ENCODE results near the gene AHI1. TPM values are rescaled to one million over a fixed set of nuclear protein-coding genes. Genes with fewer than 3 reads are reported as not detected.

Gene AHI1
- polyA plus RNA-seq, 1 donor (not counting 4 experiments of a cell fraction or from before 2014, with no cell fraction given): 7.0 TPM

DNA sequence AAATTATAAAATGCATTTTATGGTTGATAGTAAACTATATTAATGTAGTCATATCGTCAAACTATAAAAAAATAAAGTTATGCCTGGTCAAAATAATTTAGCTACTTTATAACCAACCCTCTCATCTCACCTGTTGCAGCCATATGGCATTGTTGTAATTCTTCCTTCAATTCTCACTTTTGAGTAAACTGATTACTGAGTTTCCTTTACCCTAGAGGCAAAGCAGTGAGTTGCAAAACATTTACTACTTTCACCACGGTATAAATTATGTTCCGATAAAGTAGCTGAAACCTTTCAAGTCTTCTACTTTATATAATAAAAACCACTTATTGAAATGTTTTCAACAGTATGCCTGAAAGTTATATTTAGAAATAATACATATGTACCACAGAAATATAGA, 113.8 kb downstream of the AHI1 start:
- Histone ChIP-seq H3K4me3 (ENCODE audit: control insufficient read depth in 2 of 3, extremely low read depth in 1 of 3, insufficient read depth in 2 of 3, low read depth in 1 of 3, low read length in 3 of 3) (no peak overlapping the region), H3K9me3 (ENCODE audit: control insufficient read depth, low read depth, low read length) (no peaks in the 10 kb centered on the region), H3K27me3 (ENCODE audit: control insufficient read depth, extremely low read depth, insufficient read depth, low read length) (no peaks in the 10 kb centered on the region), H3K9me1 (ENCODE audit: control insufficient read depth, extremely low read depth, insufficient read depth, low read length) (no peaks in the 10 kb centered on the region), H3K4me2 (ENCODE audit: control insufficient read depth, extremely low read depth, insufficient read depth, low read depth, low read length) (no peak overlapping the region), H3K9ac (ENCODE audit: control insufficient read depth, extremely low read depth, insufficient read depth, low read length) (no peak overlapping the region), H3K4me1 (ENCODE audit: control insufficient read depth, extremely low read depth, insufficient read depth, low read length) (no peaks in the 10 kb centered on the region), H3K27ac (ENCODE audit: control insufficient read depth, insufficient read depth, low read length) (no peak overlapping the region), H3K79me2 (ENCODE audit: control insufficient read depth, insufficient read depth, low read length) (no peaks in the 10 kb centered on the region), H3K36me3 (ENCODE audit: control insufficient read depth in 2 of 2, extremely low read depth in 1 of 2, insufficient read depth in 2 of 2, low read length in 2 of 2) (no peaks in the 10 kb centered on the region), H2AFZ (ENCODE audit: control insufficient read depth, low read length) (no peak overlapping the region), H4K20me1 (ENCODE audit: control insufficient read depth, extremely low read depth, insufficient read depth, low read length) (no peaks in the 10 kb centered on the region)
- no peak for DNase-seq (ENCODE audit: low read depth, low spot score)
- dilution Hi-C loops (cut with MboI; ENCODE audit: extremely low pct_ligation_motif_present, low sequenced_read_pairs): no loop called here
- FAIRE-seq: no peak
- no peak for TF ChIP-seq CTCF (optimal IDR thresholded peaks at IDR 0.05 in 1 of 3, IDR thresholded peaks at IDR 0.05 in 1 of 3, conservative IDR thresholded peaks at IDR 0.05 in 1 of 3; ENCODE audit: extremely low read depth in 1 of 3, insufficient read depth in 2 of 3, low read length in 3 of 3)
- no peak for TF ChIP-seq EZH2 (IDR thresholded peaks at IDR 0.05; ENCODE audit: low read length)

DNA sequence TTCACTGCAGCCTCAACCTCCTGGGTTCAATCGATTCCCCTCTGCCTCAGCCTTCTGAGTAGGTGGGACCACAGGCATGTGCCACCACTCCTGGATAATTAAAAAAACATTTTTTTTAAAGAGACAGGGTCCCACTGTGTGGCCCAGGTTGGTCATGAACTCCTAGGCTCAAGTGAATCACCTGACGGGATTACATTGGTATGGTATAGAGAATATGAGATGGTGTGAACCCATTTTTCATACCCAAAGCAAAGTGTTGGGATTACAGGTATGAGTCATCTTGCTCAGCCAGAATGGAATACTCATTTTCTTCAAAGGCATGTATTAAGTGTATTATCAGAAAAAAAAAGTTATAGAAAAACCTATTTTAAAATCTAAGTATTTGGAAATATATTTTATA, 114.2 kb downstream of the AHI1 start:
- H3K27me3 ChIP-seq (ENCODE audit: control insufficient read depth, extremely low read depth, insufficient read depth, low read length): no peaks in the 10 kb centered on the region
- no peaks in the 10 kb centered on the region for H3K9me1 ChIP-seq (ENCODE audit: control insufficient read depth, extremely low read depth, insufficient read depth, low read length)
- no peak overlapping the region for H2AFZ ChIP-seq (ENCODE audit: control insufficient read depth, low read length)
- no peak overlapping the region for H3K4me3 ChIP-seq (ENCODE audit: control insufficient read depth in 2 of 3, extremely low read depth in 1 of 3, insufficient read depth in 2 of 3, low read depth in 1 of 3, low read length in 3 of 3)
- no peaks in the 10 kb centered on the region for H3K36me3 ChIP-seq (ENCODE audit: control insufficient read depth in 2 of 2, extremely low read depth in 1 of 2, insufficient read depth in 2 of 2, low read length in 2 of 2)
- H3K27ac ChIP-seq (ENCODE audit: control insufficient read depth, insufficient read depth, low read length): no peak overlapping the region
- H3K9me3 ChIP-seq (ENCODE audit: control insufficient read depth, low read depth, low read length): no peaks in the 10 kb centered on the region
- no peak for DNase-seq (ENCODE audit: low read depth, low spot score)
- H4K20me1 ChIP-seq (ENCODE audit: control insufficient read depth, extremely low read depth, insufficient read depth, low read length): no peaks in the 10 kb centered on the region
- dilution Hi-C loops (cut with MboI; ENCODE audit: extremely low pct_ligation_motif_present, low sequenced_read_pairs): no loop called here
- FAIRE-seq: no peak
- no peak overlapping the region for H3K9ac ChIP-seq (ENCODE audit: control insufficient read depth, extremely low read depth, insufficient read depth, low read length)
- no peaks in the 10 kb centered on the region for H3K79me2 ChIP-seq (ENCODE audit: control insufficient read depth, insufficient read depth, low read length)
- TF ChIP-seq CTCF (optimal IDR thresholded peaks at IDR 0.05 in 1 of 3, IDR thresholded peaks at IDR 0.05 in 1 of 3, conservative IDR thresholded peaks at IDR 0.05 in 1 of 3; ENCODE audit: extremely low read depth in 1 of 3, insufficient read depth in 2 of 3, low read length in 3 of 3) (no peak), EZH2 (IDR thresholded peaks at IDR 0.05; ENCODE audit: low read length) (no peak)
- H3K4me1 ChIP-seq (ENCODE audit: control insufficient read depth, extremely low read depth, insufficient read depth, low read length): no peaks in the 10 kb centered on the region
- H3K4me2 ChIP-seq (ENCODE audit: control insufficient read depth, extremely low read depth, insufficient read depth, low read depth, low read length): no peak overlapping the region

All from keratinocyte (primary cell).